ENCODE measurements around the gene RIPK3.
"Not testable (repeated sequence)": the region's sequence is repeated elsewhere in the genome, so short reads cannot be mapped to it uniquely, and the experiment has no call there.

Gene RIPK3

DNA sequence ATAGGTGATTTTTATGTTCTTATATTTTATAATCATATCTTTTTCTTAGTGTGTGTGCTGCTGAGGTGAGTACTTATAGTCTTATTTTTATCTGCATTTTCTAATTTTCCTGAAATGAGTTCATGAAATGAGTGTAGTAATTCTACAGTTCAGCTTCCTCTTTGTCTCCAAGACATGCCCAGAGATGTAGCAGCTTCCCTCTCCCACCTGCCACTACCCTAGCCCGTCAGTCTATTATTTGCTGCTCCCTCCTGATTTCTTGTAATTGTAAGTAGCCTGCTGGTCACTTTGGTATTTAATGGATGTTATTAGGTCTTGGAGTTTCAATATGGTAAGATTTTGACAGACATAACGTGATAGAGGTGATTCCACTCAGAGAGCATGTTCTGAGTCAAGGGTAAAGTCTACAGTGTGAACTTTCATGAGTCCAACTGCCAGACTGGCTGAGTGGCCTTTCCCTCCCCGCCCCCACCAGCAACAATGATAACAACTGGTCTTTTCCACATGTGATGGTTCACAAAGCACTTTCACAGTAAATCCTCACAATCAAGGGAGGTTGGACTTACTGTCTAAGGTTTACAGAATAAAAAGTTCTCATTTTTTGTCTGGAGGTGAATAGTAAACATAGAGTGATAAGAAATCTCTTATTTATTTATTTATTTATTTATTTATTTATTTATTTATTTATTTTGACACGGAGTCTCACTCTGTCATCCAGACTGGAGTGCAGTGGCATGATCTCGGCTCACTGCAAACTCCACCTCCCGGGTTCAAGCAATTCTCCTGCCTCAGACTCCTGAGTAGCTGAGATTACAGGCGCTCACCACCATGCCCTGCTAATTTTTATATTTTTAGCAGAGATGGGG lies 4.2 kb upstream of the RIPK3 start:
- DNase-seq (ENCODE audit: low spot score) = no peak

DNA sequence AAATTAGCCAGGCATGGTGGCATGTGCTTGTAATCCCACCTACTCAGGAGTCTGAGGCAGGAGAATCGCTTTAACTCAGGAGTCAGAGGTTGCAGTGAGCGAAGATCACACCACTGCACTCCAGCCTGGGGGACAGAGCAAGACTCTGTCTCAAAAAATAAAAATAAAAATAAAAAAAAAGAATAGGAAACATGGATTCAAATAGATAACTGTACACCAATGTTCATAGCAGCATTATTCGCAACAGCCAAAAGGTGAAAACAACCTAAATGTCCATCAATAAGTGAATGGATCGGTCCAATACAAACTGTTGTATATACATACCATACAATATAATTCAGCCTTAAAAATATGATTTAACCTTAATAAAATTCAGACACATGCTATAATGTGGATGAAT lies 3.1 kb upstream of the RIPK3 start:
- DNase-seq (ENCODE audit: low spot score) = no peak

DNA sequence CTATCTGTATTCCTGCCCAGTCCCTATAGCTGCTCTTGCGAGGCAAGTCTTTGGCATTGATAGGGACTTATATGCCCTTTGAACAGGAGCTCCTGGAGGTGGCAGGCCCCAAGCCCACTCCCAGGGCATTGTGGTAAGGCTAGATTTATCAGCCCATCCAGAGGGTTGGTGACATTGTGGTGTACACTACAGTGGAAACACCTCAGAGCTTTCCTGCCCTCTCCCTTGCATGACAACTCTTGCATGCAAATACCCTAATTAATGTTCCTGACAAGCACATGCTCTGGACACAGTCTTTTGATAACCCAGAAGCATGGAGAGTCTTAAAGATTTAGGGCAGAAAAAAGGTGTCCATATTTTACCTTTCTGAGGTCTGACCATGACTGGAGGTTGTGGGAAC lies 815 bp upstream of the RIPK3 start:
- no peak for DNase-seq (ENCODE audit: low spot score)

DNA sequence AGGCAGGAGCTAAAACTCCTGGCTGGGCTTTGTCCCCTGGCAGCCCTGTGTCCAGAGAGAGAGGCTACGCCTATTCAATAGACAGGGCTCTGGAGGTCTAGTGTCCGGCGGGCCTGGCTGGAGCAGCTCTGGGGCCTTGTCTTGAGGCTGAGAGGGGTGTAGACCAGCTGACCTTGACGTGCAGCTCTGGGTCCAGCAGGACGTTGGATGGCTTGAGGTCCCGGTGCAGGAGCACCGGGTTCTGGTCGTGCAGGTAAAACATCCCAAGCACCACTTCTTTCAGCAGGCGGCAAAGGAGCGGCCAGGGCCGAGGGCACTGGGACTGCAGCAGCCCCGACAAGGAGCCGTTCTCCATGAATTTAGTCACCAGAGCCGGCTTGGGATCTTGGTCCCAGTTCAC lies 948 bp downstream of the RIPK3 start:
- no peak for DNase-seq (ENCODE audit: low spot score)

DNA sequence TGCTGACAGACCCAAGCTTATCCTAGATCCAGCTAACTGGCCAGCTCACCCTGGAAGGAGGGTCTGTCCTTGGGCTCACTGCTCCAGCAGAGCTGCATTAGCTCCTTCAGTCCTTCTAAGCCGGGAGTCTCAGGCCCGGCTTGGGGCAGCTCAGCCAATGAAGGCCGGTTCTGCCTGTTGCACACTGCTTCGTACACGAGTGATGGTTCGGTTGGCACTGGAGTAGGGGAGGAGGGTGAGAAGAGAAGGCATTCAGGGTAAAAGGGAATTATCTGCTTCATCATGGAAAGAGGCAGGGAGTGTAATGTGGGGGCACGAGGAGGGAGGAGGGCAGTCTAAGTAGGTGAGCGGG lies 2.0 kb downstream of the RIPK3 start:
- DNase-seq (ENCODE audit: low spot score) = no peak

DNA sequence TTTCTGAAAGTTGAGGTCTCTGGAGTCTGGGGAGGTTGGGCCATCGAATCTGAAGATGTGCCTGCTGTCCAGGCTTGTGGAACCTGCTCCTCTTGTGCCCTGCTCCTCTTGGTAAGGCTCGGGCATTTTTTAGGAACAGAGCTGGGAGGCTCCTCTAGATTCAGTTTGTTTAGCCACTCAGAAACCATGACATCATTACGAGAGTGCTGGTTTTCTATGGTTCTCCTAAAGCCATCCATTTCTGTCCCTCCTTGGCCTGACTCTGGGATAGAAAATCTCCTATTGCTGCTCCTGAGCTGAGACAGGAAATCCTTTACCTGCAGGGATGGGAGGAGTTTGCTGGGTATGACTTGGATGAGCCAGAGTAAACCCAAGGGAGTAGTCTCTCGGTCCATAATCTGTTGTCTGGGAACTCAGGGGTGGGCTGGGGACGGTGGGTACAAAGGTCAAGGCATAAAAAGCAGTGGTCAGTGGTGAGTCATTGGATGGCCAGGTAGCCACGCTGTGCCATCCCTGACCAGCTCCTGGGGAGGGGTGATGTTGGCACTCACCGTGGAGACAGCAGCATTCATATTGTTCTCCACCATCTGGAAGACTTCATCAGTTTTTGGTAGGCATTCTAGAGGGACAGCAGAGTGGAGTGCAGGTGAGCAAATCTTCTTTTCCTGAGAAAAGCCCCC lies 2.5 kb downstream of the RIPK3 start:
- DNase-seq (ENCODE audit: low spot score) = no peak

DNA sequence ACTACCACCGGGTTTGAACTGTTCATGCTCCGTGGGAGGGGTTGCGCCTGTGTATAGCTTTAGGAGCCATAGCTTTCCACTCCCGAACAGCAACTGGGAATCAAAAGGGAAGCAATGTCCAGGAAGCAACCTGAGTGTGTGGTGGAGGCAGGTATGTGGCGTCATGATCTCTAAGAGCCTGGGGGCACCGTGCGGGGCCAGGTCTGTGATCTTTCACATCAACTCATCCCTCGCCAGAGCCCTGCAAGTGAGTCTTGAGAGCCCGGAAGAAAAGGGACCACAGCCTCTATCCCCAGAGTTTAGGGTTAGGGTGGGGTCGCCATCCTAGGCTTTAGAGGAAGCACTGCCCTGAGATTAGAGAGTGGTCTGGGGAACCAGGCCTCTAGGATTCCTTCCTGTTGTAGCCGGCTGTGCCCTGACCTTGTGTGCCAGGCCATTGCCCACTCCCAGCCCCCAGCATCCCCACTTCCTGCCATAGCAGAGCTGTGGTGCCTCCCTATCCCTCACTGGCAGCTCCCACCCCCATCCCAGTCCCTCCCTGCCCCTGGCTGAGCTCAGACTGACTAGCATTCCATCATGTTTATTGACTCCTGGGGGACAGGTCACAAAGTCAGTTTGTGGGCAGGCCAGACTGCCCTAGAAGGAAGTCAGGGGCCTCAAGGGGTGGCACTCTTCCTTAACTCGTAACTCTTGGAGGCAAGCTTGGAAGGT lies 4.2 kb downstream of the RIPK3 start:
- DNase-seq (ENCODE audit: low spot score) = no peak

DNA sequence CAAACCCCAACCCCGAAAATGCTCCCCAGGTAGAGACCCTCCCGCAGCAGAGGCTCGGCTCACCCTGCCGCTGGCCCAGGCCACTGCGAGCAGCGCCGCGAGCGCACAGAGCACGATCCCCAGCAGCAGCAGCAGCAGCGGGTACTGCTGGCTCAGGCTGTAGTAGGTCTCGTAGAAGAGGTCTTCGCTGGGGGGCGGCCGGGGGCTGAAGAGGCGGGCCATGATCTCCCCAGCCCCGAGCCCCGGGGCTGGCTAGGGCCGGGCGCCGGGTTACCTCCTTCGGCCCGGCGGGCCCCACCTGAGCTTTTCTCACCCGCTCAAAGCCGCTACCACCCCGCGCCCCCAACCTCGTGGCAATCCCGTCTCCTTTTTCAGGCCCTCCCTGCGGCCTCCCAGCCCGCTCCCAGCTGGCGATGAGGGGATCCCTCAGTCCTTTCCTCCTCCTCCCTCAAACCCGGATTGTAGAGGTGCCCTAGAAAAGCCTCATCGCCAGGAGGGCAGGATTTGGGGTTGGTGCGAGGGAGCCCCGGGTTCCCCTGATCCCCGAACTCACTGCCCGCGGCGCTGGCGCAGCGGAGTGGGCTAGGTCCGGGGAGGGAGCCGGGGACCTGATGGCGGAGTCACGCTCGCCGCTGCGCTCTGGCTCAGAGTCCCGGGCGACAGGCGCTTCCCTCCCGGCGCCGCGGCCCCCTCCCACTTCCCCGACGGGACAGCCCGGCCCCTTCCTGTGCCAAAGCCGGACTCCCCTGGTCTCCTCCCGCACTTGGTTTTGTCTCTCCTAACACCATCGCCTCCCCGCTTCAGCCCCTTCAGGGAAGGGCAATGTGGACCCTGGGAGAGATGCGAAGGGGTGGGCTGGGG lies 5.1 kb downstream of the RIPK3 start, which contains the start of gene ADCY4:
ADCY4 (minus strand) TSS at position 641 of the 861 bp plus-strand sequence; CDS start at position 222, 419 bp downstream.
- DNase-seq (ENCODE audit: low spot score) = peak; percentile 43

DNA sequence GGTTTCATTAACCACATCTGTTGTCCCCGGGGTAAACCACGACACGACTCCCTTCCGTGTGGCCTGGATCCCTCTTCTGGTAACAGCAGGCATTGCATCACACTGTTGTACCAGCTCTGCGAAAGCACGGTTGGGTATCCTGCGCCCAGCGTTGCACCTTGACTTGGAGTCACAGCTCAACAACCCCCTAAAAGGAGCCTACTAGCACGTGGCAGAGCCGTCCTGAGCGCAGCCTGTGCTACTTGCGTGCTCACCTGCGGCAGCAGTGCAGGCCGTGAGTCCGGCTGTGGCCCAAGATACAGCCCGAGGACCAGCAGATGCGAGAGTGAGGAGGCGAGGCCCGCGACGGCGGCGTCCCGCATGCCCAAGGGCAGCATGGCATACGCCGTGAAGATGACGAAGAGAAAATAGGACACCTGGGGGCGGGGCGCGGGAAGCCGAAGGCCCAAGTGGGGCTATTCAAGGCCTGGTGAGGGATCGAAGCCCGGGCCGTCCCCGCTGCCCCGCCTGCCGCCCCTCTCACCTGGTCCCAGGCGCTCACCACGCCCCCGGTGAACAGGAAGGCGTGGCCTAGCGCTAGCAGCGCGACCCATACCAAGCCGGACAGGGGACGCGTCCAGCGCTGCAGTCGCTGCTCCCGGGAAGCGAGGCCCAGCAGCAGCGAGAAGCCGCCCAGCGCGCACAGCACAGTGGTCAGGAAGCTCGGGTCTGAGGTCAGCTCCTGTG lies 7.4 kb downstream of the RIPK3 start:
- DNase-seq (ENCODE audit: low spot score) = peak; percentile 85

DNA sequence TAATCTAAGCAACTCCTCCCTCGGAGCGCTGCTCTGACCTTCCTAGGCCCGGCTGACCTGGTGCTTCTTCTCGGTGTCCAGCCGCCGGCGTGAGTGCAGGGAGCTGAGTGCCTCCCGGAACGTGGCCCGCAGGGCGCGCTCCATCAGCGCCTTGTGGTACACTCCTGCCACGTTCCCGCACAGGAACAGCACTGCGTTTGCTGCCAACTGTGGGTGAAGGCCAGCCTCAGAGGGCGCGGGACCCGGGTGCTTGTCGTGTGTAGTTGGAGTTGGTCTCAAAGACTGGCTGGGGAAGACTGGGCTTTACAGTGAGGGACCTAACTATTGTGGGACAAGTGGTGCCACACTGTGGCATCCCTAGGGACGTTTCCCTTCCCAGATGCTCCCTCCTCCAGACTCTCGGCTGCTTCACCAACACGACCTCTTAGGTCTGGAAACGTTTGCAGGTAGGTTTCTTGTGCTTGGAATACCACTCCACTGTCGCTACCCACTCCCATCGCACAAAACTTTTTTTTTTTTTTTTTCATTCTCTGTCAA lies 8.0 kb downstream of the RIPK3 start:
- DNase-seq (ENCODE audit: low spot score) = no peak

DNA sequence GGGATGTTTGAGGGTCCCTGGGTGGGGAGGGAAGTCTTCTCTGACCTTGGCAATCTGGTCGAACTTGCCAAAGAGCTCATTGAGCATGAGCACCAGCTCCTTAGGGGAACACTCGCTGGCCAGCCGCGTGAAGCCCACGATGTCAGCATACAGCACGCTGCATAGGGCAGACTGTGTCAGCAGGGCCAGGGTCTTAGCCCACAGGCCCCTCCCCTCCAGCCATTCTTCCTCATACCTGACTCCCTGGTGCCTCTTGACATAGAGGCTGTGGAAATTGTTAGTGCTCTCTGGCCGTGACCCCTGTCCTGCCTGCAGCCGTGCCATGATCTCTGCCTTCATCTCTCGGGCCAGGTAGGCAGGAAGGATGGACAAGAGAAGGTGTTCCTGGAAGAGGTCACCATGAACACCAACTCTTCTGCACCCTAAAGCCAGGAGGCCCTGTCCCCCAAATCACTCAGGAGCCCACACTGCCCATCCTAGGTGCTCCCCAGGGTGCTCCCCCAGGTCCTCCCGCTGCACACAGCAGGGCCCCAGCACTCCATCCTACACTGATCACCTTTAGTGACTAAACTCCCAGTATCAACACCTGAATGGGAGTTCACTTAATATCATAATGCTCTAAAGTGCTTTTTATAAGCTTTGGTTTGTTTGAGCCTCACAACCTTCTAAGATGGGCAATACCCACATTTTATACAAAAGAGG lies 8.7 kb downstream of the RIPK3 start:
- DNase-seq (ENCODE audit: low spot score) = no peak

DNA sequence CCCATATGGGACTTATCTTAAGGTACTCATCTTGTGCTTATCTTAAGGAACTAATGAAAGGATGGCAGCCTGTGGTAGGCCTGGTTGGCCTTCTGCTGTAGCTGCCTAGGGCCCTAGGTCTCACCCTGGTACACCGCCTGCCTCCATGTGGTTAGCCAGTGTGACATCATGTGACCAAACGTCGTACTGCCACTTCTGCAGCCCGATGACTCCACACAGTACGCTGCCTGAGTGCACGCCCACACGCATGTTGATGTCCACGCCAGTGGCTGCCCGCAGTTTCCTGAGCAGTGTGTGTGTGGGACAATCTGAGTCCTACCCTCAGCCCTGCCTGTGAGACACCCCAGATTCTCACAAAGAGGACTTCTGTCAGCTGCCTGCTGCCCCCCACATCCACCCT lies 10.1 kb downstream of the RIPK3 start:
- peak; percentile 25 for DNase-seq (ENCODE audit: low spot score)

DNA sequence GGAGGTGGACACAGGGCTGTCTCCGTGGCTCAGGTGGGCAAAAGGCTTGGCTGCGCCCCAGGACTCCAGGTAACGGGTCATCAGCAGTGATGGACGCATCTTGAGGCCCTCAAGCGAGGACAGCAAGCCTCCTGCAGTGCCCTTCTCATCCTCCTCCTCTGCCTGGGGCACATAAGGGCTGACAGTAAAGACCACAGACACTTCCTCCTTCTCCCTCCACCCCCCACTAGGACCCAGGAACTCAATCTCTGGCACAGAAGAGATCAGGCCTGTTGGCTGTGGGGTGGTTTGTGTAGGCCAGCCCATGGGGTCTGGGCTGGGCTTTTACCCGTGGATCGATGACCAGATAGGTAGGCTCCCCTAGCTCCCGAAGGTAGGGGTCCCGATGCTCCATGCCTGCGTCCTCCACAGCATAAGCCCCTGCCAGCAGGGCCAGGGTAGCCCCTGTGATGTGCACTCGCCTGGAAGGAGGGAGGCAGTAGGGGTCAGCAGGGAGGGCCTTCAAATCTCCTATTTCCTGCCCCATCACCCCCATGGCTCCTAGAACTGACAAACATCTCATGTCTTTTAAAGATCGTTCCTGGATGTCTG lies 10.6 kb downstream of the RIPK3 start:
- no peak for DNase-seq (ENCODE audit: low spot score)

DNA sequence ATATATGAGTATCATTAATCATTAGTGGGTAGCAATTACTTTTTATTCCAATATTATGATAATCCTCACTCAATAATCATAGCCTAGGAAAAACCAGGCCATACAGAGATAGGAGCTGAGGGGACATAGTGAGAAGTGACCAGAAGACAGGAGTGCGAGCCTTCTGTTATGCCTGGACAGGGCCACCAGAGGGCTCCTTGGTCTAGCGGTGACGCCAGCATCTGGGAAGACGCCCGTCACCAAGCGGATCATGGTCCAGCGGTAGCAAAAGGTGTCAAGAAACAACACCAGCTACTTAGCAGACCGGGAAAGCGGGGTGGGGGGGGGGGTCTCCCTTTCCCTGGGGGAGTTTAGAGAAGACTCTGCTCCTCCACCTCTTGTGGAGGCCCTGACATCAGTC lies 11.9 kb downstream of the RIPK3 start:
- not testable (repeated sequence) for DNase-seq (ENCODE audit: low spot score)

DNA sequence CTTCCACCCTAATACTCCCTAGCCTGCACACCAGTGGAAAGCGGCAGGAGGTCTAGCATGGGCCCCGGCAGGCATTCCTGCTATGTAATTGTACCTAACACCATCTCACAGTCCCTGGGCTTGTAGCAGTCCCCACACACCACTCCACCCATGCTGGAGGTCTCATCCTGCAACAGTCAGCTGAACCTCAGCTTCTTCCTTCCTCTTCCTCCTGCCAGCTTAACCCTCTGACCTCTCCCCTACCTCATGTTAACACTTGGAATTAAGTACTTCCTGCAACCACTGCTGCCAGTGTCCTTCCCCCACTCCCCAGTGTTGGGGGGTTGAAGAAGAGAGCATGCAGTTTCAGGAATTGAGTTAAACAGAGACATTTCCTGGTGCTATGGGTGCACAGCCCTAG lies 12.5 kb downstream of the RIPK3 start:
- DNase-seq (ENCODE audit: low spot score) = no peak

DNA sequence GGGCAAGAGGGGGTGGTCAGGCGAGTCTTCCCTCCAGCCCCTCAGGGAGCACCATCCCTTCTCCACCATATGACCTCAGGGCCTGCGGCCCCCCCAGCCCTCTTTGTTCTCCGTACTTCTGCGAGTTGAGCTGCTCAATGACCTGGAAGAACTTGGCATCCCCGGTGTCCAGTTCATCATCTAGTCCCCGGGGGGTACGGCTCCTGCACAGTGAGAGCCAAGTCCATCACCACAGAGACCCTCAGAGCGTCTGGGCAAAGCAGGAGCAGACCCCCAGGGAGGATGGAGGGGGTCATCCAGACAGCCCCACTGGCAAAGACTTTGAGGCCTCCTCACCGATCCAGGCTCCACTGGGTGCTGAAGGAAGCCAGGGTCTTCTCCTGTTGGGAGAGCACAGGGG lies 13.8 kb downstream of the RIPK3 start:
- DNase-seq (ENCODE audit: low spot score) = no peak

DNA sequence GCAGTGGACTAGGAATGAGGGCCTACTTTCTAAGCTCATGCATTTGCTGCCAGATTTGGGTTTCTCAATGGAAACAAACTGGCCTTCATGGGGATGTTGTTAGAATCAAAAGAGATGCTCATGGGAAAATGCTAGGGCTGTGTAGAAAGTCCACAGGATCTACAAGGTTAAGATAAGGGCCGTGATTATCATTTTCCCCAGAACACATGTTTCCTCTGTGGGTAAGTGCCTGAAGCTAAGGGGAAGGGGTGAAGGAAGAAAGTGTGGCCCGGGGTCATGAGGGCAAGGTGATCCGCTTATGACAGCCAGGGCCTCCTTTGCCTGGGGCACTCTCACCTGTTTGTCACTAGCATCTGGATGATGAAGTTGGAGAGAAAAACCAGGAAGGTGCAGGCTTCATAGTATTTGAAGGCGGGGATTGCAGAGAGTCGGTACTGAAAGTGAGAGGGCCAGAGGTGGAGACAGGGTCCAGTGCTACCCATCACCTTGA lies 14.7 kb downstream of the RIPK3 start:
- DNase-seq (ENCODE audit: low spot score) = no peak

DNA sequence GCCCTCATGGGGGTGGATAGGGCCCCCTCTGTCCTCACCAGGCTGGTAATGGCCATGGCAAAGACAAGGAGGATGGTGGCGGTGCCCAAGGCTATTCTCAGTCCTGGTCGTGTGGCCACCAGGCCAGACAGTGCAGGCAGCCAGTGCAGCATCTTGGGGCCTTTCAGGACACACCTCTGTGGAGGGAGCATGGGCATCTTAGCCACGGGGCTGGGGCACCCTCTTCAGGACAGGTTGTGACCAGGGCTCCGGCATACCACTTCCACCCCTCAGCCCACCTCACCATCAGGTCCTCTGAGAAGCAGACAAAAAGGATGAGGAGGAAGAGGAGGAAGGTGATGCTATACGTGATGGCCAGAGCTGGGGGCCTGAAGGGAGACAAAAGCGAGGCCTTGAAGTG lies 15.8 kb downstream of the RIPK3 start:
- no peak for DNase-seq (ENCODE audit: low spot score)

DNA sequence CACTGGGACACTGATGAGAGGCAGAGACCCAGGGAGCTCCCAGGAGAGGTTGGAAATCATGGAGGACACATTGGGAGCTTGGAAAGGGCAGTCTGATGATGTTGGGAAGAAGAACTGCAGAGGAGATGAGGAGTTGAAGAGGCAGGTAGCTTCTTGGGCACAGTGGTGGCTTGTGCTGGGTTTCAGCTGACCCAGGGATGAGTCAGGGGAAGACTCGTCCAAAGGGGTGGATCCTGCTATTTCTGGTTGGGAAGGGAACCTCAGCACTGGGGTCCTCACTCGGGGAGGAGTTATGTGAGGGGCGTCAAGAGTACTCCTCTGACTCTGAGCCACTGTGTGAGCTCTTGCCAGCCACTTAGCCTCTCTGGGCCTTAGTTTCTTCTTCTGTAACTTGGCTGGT lies 16.4 kb downstream of the RIPK3 start:
- DNase-seq (ENCODE audit: low spot score) = peak; percentile 49

DNA sequence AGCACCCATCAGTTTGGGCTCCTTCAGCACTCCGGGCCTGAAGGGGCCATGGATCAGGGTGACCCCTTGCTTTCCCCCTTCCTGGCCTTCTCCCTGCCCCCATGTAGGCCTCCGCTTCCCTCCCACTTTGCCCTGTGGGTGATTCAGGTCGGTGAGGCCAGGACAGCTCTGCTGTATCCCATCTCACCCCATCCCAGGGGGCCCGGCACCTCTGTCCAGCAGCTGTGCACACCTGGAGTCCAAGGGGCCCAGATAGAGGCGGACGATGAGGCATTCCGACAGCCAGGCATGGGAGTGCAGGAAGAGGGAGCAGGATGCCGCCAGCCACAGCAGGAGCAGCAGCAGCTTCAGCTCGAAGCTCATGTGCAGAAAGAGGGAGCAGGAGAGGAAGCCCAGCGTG lies 17.1 kb downstream of the RIPK3 start:
- no peak for DNase-seq (ENCODE audit: low spot score)

All from AG20443 (cell line).